ENCODE measurements around the gene AP2M1. TPM values are rescaled to one million over a fixed set of nuclear protein-coding genes. Genes with fewer than 3 reads are reported as not detected.

AP2M1 gene
- total and polyA plus RNA-seq, 10 of the 15 experiments (the other 5 are each of a cell fraction or from before 2014, with no cell fraction given), result 65.6 to 356 (median 161) TPM

DNA sequence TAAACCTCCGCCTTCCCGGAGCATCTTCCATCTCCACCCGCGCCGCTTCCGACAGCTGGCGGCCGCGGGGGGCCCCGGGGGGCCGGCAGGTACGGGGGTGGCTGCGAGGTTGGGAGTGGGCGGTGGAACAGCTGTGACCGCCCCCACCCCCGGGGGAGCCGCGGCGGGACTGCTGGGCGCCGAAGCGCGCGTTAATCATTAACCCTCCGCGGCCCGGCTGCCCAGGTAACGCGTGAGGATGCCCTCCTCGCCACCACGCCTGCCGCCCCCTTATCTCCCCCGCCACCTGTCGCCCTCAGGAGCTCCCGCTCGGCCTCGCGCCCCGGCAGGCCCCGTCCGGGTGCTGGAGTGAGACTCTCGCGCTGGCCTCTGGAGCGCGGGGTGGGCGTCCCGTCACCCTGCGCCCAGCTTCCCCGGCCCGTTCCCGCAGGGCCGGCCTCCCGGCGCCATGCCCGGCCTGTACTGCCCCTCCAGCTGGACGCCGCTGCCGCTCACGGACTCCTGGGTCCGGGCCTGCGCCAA lies 55.5 kb downstream of the AP2M1 start:
- Histone ChIP-seq H2AFZ (ENCODE audit: control insufficient read depth, low read depth, low read length) (no peak overlapping the region), H3K4me3 (peak overlapping the region; percentile 29; the same call in 1 of the 2 replicates), H3K27ac (ENCODE audit: control insufficient read depth, insufficient read depth) (no peak overlapping the region), H3K4me2 (ENCODE audit: control insufficient read depth, insufficient read depth) (peak overlapping the region; percentile 77; the same call in 1 of the 2 replicates), H3K27me3 (replicated peaks in 1 of 2; ENCODE audit: control insufficient read depth in 2 of 2, insufficient read depth in 2 of 2, low read length in 1 of 2) (peaks cover 16 to 18% of the 10 kb centered on the region in 2 experiments), H3K79me2 (ENCODE audit: control insufficient read depth, insufficient read depth, low read length) (no peaks in the 10 kb centered on the region), H4K20me1 (ENCODE audit: control insufficient read depth, insufficient read depth) (no peaks in the 10 kb centered on the region), H3K9me3 (replicated peaks; ENCODE audit: control insufficient read depth, insufficient read depth, low read length) (no peaks in the 10 kb centered on the region), H3K4me1 (ENCODE audit: control insufficient read depth, insufficient read depth, low read length) (no peaks in the 10 kb centered on the region), H3K36me3 (ENCODE audit: control insufficient read depth in 2 of 2, insufficient read depth in 2 of 2, low read length in 1 of 2) (no peaks in the 10 kb centered on the region), H3K9ac (ENCODE audit: control insufficient read depth, insufficient read depth, low read length) (no peak overlapping the region)
- BruUV-seq (replicated peaks), result no TSS peak
- in situ Hi-C loops (cut with MboI) (no loop called here), intact Hi-C loops (cut with micrococcal nuclease; ENCODE audit: unreplicated experiment) (no loop called here)
- ChIA-PET CTCF (no interaction called here), SMC1A (ENCODE audit: uncharacterized antibody, unreplicated experiment) (no interaction called here), POLR2A (interaction anchor here (0.7 kb wide), 1 partner anchor 45 kb away, joined by 5 read pairs; no protein-coding TSS in a partner anchor), RAD21 (ENCODE audit: unreplicated experiment) (interaction anchor here (1.0 to 1.1 kb wide), 2 partner anchors 10 to 334 kb away, joined by 4 read pairs; no protein-coding TSS in a partner anchor)
- TF ChIP-seq SUZ12 (IDR thresholded peaks at IDR 0.05; ENCODE audit: unreplicated experiment) (peak; percentile 34), KAT2A (conservative IDR thresholded peaks at IDR 0.05; ENCODE audit: control insufficient read depth, low read depth, low read length) (no peak), LARP7 (IDR thresholded peaks at IDR 0.05) (0 out of 2 replicates have a peak, but pooled peaks have one; percentile 15), BHLHE40 (IDR thresholded peaks at IDR 0.05; ENCODE audit: borderline replicate concordance in 1 of 2, low read depth in 2 of 2, low read length in 1 of 2) (peak in 1 of 2 experiments; percentile 35; a peak in 1 of 4 replicates), BCLAF1 (IDR thresholded peaks at IDR 0.05) (no peak)
- no peak for DNase-seq (ENCODE audit: low read depth, low spot score)
- WGBS (ENCODE audit: insufficient coverage, insufficient replicate concordance, low lambda C conversion rate, missing lambda C conversion rate), result under 1% methylated on average over 21 of the region's 61 CpGs
- ATAC-seq, result peak; percentile 3; the same call in 1 of the 3 replicates
- FAIRE-seq, result no peak

Measured in GM12878 (cell line).